ENCODE data around the gene FAM209B.
A peak's percentile ranks its signal among the peaks of the same experiment; 100 is the strongest.
"Not testable (repeated sequence)": the region's sequence is repeated elsewhere in the genome, so short reads cannot be mapped to it uniquely, and the experiment has no call there.

Gene FAM209B, protein sequence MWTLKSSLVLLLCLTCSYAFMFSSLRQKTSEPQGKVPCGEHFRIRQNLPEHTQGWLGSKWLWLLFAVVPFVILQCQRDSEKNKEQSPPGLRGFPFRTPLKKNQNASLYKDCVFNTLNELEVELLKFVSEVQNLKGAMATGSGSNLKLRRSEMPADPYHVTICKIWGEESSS

GRCh38 chr20:56532946-56533345 lies at the start of gene FAM209B:
FAM209B (plus strand) TSS chr20:56533246; CDS start chr20:56533342, 96 bp downstream.
- DNase-seq = not testable (repeated sequence)

DNA sequence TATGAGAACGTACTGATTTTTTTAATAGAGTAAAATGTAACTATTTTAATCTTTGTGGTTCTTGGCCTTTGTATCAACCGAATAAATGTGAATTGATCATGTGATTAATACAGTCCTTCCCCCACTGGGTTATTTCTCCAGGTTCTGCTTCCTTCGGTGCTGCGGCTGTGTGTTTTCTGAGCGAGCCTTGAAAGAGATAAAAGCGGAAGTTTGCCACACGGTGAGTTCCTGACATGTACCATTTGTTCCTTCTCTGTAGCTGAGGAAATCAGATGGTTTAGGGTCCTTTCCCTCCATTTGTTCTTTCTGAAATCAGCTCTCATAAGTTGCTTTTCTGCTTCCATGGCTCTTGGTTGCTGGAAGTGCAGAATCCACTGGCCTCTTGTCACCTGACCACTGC lies 49.1 kb upstream of the FAM209B start:
- DNase-seq = peak in 1 of 51 donors; percentile 9

GRCh38 chr20:56487216-56487615 lies 45.8 kb upstream of the FAM209B start:
- no peak for DNase-seq

DNA sequence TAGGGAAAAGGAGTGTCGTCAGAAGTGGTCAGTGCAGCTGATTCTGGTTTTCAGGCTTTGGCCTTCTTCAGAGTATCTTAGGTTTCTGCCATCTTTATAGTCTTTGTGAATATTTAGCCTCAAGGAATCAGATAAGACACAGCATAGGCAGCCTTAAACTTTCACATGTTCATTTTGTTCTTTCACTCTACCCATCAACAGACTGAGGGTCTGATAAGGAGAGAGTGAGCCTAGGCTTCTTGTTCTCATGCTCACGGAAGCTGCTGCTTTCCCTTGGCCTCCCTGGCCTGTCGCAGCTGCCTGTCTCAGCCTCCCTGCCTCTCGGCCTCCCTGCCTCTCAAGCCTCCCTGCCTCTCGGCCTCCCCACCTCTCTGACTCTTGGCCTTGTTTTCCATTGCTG lies 44.5 kb upstream of the FAM209B start:
- DNase-seq = no peak

DNA sequence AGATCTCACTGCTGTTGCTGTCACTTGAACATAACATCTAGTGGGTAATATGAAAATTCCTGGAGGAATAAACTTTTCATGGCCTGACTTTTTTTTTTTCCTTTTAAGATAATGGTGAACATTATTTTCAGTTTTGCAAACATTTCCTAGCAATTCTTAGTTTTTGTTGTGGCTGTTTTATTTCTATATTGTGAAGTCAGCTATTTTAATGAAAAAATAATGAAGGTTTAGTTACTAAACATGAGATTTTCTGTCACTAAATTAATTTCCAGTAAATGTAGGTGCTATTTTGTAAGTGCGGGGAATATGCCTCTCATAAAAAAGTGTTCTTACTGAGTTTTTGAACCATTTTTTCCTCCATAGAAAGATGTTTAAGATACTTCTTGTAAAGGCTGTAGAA lies 31.9 kb upstream of the FAM209B start:
- DNase-seq = no peak

DNA sequence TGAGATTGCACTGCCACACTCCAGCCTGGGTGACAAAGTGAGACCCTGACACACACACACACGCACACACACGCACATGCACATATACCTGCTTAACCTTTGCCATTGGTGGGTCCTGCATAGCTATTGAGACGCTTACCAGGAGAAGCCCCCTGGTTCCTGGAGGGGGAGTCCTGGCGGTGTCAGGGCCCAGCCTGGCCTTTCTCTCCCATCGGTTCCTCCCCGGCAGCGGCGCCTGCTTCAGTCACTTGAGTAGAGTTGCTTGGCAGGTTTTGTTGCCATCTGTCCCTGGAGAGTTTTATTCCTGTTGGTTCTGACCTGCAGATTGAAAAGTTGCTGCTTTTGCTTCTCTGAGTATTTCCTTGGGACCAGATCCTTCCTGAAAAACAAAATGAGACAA lies 29.1 kb upstream of the FAM209B start:
- DNase-seq = no peak

- DNase-seq = no peak
These were observed 28.6 kb upstream of the FAM209B start for GRCh38 chr20:56504373-56505005.

DNA sequence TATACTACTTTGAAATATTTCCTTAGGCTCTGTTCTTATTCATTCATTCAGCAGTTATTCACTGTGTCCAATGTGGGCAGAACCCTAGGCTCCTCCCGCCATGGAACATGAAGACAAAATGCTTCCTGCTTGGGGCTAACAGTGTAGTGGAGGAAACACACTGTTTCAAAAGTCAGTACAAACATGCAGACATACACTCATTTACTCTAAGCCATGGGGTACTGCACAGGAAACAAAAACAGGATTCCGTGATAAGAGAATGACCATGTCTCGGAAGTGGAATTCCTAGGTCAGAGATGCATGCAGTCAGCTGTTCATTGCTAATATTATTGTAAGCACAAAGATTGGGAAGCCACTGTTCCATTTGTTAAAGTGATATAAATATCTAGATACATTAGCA lies 26.9 kb upstream of the FAM209B start:
- DNase-seq = no peak

GRCh38 chr20:56511926-56512325 lies 21.1 kb upstream of the FAM209B start:
- DNase-seq = no peak

DNA sequence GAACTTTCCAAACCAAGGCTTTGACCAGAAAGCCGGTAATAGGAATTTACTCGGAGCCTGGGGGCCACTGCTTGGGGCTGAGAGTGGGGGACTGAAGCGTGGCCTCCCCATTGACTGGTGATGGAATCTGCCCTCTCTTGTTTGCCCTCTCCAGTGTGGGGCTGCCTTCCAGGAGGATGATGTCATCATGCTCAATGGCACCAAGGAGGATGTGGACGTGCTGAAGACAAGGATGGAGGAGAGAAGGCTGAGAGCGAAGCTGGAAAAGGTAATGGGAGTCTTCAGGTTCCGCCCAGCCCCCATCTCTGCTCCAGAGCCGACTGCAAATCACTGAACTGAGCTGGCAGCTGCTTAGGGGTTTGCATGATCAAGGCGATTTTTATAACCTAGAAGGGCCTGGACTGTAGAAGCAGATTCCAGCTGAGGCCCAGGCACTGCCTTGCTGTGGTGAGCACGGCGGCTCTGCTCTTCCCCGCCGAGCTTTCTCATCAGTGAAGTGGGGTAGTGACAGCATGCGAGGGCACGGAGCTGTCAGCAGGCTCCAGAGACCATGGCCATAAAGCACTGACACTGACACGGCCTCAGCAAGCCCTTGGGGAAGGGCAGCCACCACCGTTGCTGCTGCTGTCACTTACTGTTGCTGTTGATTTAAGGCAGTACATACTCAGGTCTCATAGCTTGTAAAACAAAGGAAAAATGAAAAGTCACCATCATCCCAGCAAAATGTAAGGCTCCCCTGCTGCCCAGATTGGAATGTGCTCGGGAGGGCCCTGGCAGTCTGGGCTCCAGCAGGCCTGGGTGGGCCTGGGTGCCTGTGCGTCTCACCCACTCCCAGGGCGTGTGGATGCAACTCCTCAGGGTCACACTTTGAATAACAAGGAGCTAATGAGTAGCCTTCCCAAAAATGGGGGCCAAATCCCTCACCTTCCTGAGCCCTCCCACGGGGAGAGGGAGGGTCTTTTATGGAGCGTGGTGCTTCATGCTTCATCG lies 19.6 kb upstream of the FAM209B start:
- no peak for DNase-seq

DNA sequence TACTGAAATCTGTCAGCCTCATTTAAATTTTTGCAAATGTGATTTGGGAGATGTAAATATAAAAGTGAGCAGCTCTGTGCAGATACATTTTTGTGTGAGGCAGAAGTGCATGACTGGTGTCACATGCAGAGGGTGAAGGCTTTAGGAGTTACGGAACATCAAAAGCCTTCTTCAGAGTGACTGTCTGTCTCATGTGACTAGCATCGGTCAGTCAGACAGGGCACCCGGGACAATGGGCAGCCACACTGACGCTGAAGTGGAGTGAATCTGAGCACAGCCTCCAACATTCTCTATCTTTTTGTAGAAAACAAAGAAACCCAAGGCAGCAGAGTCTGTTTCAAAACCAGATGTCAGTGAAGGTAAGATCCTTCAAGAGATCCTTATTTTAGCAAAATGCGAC lies 16.4 kb upstream of the FAM209B start:
- DNase-seq = peak in 26 of 51 donors; percentile 3 to 55 (median 22)

- no peak for DNase-seq
These were observed 15.8 kb upstream of the FAM209B start for GRCh38 chr20:56517211-56517610.

- DNase-seq = peak in 2 of 51 donors; percentile 9 to 19
These were observed 15.4 kb upstream of the FAM209B start for GRCh38 chr20:56517641-56518040.

GRCh38 chr20:56518126-56518525 lies 14.9 kb upstream of the FAM209B start:
- DNase-seq = no peak

- no peak for DNase-seq
These were observed 14.2 kb upstream of the FAM209B start for GRCh38 chr20:56518721-56519398.

DNA sequence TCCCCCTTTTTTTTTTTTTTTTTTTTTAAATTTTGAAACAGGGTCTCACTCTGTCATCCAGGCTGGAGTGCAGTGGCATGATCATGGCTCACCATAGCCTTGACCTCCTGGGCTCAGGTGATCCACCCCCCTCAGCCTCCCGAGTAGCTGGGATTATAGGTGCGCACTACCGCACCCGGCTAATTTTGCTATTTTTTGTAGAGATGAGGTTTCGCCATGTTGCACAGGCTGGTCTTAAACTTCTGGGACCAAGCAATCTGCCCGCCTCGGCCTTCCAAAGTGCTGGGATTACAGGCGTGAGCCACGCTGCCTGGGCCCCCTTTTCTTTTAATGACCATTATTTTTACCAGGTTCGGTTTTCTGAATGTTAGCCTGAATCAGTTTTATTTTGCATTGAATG lies 13.5 kb upstream of the FAM209B start:
- no peak for DNase-seq

DNA sequence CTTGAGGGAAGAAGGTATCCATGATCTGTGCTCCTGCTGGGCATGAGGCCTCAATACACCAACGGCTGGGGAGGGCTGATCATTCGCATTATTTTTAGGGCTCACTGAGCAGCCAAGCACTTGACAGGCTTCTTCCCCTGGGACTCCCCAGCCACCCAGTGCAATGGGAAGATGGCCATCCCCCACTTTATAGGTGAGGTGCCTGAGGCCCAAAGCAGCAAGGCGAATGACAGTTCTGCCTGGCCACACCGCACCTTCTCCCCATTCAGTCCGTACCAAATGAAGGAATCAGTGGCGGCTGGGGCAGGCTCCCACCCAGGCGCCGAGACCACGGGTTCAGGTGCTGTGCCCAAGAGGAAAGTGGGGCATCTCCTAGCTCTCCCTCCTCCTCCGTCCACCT lies 12.9 kb upstream of the FAM209B start:
- no peak for DNase-seq

DNA sequence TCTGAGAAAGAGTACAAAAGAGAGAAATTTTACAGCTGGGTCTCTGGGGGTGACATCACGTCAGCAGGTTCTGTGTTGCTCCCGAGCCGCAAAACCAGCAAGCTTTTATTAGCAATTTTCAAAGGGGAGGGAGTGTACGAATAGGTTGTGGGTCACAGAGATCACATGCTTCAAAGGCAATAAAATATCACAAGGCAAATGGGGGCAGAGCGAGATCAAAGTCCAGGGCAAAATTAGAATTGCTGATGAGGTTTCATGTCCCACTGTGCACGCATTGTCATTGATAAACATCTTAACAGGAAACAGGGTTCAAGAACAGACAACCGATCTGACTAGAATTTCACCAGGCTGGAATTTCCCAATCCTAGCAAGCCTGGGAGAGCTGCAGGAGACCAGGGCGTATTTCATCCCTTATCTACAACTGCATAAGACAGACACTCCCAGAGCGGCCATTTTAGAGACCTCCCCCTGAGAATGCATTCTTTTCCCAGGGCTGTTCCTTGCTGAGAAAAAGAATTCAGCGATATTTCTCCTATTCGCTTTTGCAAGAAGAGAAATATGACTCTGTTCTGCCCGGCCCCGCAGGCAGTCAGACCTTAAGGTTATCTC lies 12.2 kb upstream of the FAM209B start:
- not testable (repeated sequence) for DNase-seq

DNA sequence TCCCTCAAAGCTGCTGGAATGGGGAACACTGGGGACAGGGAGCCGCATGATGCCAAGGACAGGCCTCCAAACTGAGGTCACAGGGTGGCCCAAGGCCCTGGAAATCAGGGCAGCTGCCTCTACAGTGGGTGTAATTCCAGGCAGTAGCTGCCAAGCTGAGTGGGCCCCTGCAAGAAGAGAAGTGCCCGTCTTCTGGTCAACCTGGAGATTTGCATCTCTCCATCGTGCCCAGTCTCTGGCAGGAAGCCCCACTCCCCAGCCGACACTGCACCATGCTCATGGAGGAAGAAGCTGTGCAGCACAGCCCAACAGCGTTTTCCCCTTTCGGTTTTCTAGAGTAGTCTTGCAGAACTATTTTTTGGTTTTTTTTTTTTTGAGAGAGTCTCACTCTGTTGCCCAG lies 10.7 kb upstream of the FAM209B start:
- no peak for DNase-seq

DNA sequence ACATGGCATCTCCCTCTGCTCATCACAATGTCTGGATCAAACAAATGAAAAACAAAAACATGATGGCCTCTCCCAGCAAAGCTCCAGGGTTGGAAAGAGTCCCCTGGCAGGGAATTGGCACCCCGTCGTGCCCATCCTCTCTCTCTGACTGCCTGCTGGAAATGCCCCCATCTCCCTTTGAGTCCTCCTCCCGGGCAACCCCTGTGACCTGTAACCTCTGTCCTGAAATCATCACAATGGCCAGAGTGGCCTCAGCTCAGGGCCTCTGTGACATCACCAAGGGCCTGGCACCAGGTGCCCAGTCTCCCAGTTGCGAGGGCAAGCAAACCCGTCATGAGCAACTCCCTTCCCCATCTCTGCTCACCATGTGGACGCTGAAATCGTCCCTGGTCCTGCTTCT lies 8.6 kb upstream of the FAM209B start, which contains the start of gene FAM209A:
TSS of gene FAM209A (plus strand) at position 301 of the 400 bp plus-strand sequence. CDS start at position 366, 65 bp downstream.
- not testable (repeated sequence) for DNase-seq

- no peak for DNase-seq
These were observed 5.5 kb upstream of the FAM209B start for GRCh38 chr20:56527521-56527920.
